Colonic mucosa (tissue), 4 donors: Measurements from ENCODE around the gene MCRIP2. TPM values are rescaled to one million over a fixed set of nuclear protein-coding genes. Genes with fewer than 3 reads are reported as not detected.

Experiments
- DNase-seq: peaks from one replicate; pipeline ENCODE4 v3.0.0-alpha.2; 2020
- H3K27ac ChIP-seq: fragments of 200-600 bp; one replicate; pipeline ENCODE4 v1.8.0; 2021
- H3K27me3 ChIP-seq: fragments of 200-600 bp; one replicate; pipeline ENCODE4 v1.8.0; 2021
- H3K36me3 ChIP-seq: fragments of 200-600 bp; one replicate; pipeline ENCODE4 v1.8.0; 2021
- H3K4me1 ChIP-seq: fragments of 200-600 bp; one replicate; pipeline ENCODE4 v1.8.0; 2021; ENCODE audit warnings: mild to moderate bottlenecking
- H3K4me3 ChIP-seq: fragments of 200-600 bp; one replicate; pipeline ENCODE4 v1.8.0; 2021
- H3K9ac ChIP-seq, 2 donors: one replicate each; pipeline ENCODE4 v1.7.0; 2013; ENCODE audit warnings: control low read depth in 2 of 2, low read depth in 2 of 2, low read length in 2 of 2
- H3K9me3 ChIP-seq: fragments of 200-600 bp; one replicate; pipeline ENCODE4 v1.8.0; 2021
- intact Hi-C: fragments of 100-400 bp; cut with DNase I; formaldehyde crosslinking; loops from one replicate; pipeline ENCODE4 v1.14.1; 2022
- total RNA-seq, 2 donors: library from RNA; stranded (reverse); fragmentation: NEBNext Ultra II Directional in 1 of 2; extraction: Animal tissue kit (Norgen Biotek cat#: 25700) in 1 of 2; gene quantifications; one replicate each; pipeline ENCODE4 v1.2.1, GENCODE V29; 2021
- TF ChIP-seq, protein P1 (sequence below): fragments of 200-600 bp; IDR thresholded peaks from one replicate; pipeline ENCODE4 v1.8.0; 2022; ENCODE audit warnings: antibody characterized with exemption, mild to moderate bottlenecking
- donor health status: healthy.
- donor health status: DM: no; HTN: no; CAD: no.
- donor health status: DM: no; HTN: no; CAD: no.

MCRIP2 gene
- total RNA-seq, 2 donors from 2014 or later = 132 to 158 TPM

DNA sequence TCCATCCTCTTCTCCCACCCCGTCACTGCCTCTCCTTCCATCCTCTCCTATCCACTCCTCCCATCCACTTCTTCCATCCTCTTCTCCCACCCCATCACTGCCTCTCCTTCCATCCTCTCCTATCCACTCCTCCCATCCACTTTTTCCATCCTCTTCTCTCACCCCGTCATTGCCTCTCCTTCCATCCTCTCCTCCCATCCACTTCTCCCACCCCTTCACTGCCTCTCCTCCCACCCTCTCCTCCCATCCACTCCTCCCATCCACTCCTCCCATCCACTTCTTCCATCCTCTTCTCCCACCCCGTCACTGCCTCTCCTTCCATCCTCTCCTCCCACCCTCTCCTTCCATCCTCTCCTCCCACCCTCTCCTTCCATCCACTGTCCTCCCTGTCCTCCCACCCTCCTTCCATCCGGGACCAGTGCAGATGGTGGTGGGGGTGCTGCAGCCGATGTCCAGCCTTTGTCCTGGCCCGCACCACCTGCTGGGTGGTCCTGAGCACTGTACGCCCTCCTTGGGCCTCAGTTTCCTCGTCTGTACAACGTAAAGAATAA is 9.7 kb upstream of the MCRIP2 start:
- no peaks in the 10 kb centered on the region for H3K9me3 ChIP-seq
- no peaks in the 10 kb centered on the region for H3K27me3 ChIP-seq
- no peak for DNase-seq
- TF ChIP-seq, protein P1, sequence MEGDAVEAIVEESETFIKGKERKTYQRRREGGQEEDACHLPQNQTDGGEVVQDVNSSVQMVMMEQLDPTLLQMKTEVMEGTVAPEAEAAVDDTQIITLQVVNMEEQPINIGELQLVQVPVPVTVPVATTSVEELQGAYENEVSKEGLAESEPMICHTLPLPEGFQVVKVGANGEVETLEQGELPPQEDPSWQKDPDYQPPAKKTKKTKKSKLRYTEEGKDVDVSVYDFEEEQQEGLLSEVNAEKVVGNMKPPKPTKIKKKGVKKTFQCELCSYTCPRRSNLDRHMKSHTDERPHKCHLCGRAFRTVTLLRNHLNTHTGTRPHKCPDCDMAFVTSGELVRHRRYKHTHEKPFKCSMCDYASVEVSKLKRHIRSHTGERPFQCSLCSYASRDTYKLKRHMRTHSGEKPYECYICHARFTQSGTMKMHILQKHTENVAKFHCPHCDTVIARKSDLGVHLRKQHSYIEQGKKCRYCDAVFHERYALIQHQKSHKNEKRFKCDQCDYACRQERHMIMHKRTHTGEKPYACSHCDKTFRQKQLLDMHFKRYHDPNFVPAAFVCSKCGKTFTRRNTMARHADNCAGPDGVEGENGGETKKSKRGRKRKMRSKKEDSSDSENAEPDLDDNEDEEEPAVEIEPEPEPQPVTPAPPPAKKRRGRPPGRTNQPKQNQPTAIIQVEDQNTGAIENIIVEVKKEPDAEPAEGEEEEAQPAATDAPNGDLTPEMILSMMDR = no peak
- H3K9ac ChIP-seq = no peak overlapping the region
- H3K36me3 ChIP-seq = no peaks in the 10 kb centered on the region
- intact Hi-C loops = no loop called here
- peaks cover 13% of the 10 kb centered on the region for H3K4me1 ChIP-seq
- H3K27ac ChIP-seq = no peak overlapping the region
- H3K4me3 ChIP-seq = no peak overlapping the region

DNA sequence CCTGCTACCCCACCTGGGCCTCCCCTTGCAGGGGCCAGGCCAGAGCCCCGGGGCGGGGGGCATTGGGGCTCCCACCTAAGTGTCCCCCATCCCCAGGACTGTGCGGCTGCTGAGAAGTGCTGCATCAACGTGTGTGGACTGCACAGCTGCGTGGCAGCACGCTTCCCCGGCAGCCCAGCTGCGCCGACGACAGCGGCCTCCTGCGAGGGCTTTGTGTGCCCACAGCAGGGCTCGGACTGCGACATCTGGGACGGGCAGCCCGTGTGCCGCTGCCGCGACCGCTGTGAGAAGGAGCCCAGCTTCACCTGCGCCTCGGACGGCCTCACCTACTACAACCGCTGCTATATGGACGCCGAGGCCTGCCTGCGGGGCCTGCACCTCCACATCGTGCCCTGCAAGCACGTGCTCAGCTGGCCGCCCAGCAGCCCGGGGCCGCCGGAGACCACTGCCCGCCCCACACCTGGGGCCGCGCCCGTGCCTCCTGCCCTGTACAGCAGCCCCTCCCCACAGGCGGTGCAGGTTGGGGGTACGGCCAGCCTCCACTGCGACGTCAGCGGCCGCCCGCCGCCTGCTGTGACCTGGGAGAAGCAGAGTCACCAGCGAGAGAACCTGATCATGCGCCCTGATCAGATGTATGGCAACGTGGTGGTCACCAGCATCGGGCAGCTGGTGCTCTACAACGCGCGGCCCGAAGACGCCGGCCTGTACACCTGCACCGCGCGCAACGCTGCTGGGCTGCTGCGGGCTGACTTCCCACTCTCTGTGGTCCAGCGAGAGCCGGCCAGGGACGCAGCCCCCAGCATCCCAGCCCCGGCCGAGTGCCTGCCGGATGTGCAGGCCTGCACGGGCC is 8.9 kb upstream of the MCRIP2 start:
- no peaks in the 10 kb centered on the region for H3K27me3 ChIP-seq
- no peaks in the 10 kb centered on the region for H3K9me3 ChIP-seq
- TF ChIP-seq, protein P1 = no peak
- H3K27ac ChIP-seq = no peak overlapping the region
- H3K4me1 ChIP-seq = peaks cover 13% of the 10 kb centered on the region
- no peak overlapping the region for H3K9ac ChIP-seq
- no peak overlapping the region for H3K4me3 ChIP-seq
- no peak for DNase-seq
- intact Hi-C loops = no loop called here
- no peaks in the 10 kb centered on the region for H3K36me3 ChIP-seq

DNA sequence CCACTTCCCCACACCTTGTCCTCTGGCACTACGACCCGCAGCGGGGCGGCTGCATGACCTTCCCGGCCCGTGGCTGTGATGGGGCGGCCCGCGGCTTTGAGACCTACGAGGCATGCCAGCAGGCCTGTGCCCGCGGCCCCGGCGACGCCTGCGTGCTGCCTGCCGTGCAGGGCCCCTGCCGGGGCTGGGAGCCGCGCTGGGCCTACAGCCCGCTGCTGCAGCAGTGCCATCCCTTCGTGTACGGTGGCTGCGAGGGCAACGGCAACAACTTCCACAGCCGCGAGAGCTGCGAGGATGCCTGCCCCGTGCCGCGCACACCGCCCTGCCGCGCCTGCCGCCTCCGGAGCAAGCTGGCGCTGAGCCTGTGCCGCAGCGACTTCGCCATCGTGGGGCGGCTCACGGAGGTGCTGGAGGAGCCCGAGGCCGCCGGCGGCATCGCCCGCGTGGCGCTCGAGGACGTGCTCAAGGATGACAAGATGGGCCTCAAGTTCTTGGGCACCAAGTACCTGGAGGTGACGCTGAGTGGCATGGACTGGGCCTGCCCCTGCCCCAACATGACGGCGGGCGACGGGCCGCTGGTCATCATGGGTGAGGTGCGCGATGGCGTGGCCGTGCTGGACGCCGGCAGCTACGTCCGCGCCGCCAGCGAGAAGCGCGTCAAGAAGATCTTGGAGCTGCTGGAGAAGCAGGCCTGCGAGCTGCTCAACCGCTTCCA is 8.1 kb upstream of the MCRIP2 start:
- Histone ChIP-seq H3K27ac (no peak overlapping the region), H3K4me3 (no peak overlapping the region), H3K9me3 (no peaks in the 10 kb centered on the region), H3K36me3 (no peaks in the 10 kb centered on the region), H3K9ac (no peak overlapping the region), H3K4me1 (peaks cover 13% of the 10 kb centered on the region), H3K27me3 (no peaks in the 10 kb centered on the region)
- intact Hi-C loops = no loop called here
- DNase-seq = no peak
- TF ChIP-seq, protein P1 = no peak

DNA sequence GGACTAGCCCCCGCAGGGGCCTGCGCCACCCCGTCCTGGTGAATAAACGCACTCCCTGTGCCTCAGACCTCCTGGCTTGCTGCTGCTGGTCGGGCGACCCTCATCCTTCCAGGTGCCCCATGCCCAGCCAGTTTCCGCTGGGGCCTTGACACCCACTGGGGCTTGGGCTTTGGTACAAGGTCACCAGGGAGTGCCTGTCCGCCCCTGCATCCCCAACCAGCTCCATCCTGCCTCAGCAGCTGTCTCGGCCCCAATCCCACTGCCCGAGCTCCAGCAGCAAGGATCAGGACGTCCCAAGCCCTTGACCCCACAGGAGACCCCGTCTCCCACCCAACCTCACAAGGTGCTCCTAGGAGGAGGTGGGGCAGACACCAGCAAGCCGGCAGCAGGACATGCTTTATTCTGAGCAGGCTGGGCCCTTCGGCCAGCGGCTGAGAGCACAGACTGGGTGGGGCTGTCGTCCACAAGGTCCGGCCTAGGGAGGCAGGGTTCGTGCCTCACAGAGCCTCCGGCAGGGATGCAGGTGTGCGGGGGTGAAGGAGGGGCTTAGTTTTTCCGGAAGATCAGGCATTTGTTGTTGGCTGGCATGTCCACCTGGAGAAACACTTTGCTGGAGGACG is 7.5 kb upstream of the MCRIP2 start:
- intact Hi-C loops = no loop called here
- no peaks in the 10 kb centered on the region for H3K36me3 ChIP-seq
- no peak overlapping the region for H3K9ac ChIP-seq
- H3K27ac ChIP-seq = no peak overlapping the region
- no peaks in the 10 kb centered on the region for H3K9me3 ChIP-seq
- TF ChIP-seq, protein P1 = no peak
- H3K27me3 ChIP-seq = no peaks in the 10 kb centered on the region
- no peak overlapping the region for H3K4me3 ChIP-seq
- H3K4me1 ChIP-seq = peaks cover 13% of the 10 kb centered on the region
- DNase-seq = no peak

DNA sequence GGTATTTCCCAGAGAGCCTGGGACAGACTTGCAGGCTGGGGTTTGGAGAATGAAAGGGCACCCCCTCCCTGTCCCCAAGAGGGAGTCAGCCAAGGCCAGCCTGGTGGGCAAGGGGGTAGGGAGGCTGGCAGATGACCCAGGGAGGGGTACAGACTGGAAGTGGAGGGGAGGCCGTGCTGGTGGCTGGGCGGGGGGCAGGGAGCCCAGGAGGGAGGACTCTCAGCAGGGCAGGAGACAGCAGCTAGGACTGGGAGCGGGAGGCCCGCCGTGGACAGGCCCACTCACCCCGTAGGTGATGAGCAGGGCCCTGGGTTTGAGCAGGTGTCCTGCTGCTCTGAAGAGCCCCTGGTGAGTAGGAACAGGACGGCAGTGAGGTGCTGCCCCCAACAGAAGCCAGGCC is 6.6 kb upstream of the MCRIP2 start:
- Histone ChIP-seq H3K4me3 (no peak overlapping the region), H3K27me3 (no peaks in the 10 kb centered on the region), H3K36me3 (no peaks in the 10 kb centered on the region), H3K4me1 (peaks cover 13% of the 10 kb centered on the region), H3K9me3 (no peaks in the 10 kb centered on the region), H3K9ac (peak overlapping the region in 1 of 2 donors; percentile 92), H3K27ac (no peak overlapping the region)
- no peak for DNase-seq
- intact Hi-C loops = no loop called here
- TF ChIP-seq, protein P1 = no peak
